ENCODE data around the gene BCL11A.

BCL11A gene

GRCh38 chr2:60570251-60570650 is 16.8 kb upstream of the BCL11A start:
- DNase-seq (ENCODE audit: low read depth): peak; percentile 30
- TF ChIP-seq CTCF (conservative IDR thresholded peaks at IDR 0.05; ENCODE audit: low read depth, low read length): no peak
- H3K4me3 ChIP-seq (ENCODE audit: low read length): peak overlapping the region; percentile 49

GRCh38 chr2:60569680-60570111 is 16.2 kb upstream of the BCL11A start:
- no peak for DNase-seq (ENCODE audit: low read depth)
- H3K4me3 ChIP-seq (ENCODE audit: low read length): peak overlapping the region; percentile 49
- no peak for TF ChIP-seq CTCF (conservative IDR thresholded peaks at IDR 0.05; ENCODE audit: low read depth, low read length)

- no peak for DNase-seq (ENCODE audit: low read depth)
- H3K4me3 ChIP-seq (ENCODE audit: low read length): no peak overlapping the region
- no peak for TF ChIP-seq CTCF (conservative IDR thresholded peaks at IDR 0.05; ENCODE audit: low read depth, low read length)
Measured at GRCh38 chr2:60567919-60568768, 14.7 kb upstream of the BCL11A start.

GRCh38 chr2:60567096-60567495 is 13.6 kb upstream of the BCL11A start:
- DNase-seq (ENCODE audit: low read depth): no peak
- no peak overlapping the region for H3K4me3 ChIP-seq (ENCODE audit: low read length)
- no peak for TF ChIP-seq CTCF (conservative IDR thresholded peaks at IDR 0.05; ENCODE audit: low read depth, low read length)

- DNase-seq (ENCODE audit: low read depth): no peak
- H3K4me3 ChIP-seq (ENCODE audit: low read length): no peak overlapping the region
- TF ChIP-seq CTCF (conservative IDR thresholded peaks at IDR 0.05; ENCODE audit: low read depth, low read length): peak; percentile 37
Measured at GRCh38 chr2:60565472-60565871, 12.0 kb upstream of the BCL11A start.

GRCh38 chr2:60560734-60561644 is 7.5 kb upstream of the BCL11A start:
- peak; percentile 64 for TF ChIP-seq CTCF (conservative IDR thresholded peaks at IDR 0.05; ENCODE audit: low read depth, low read length)
- DNase-seq (ENCODE audit: low read depth): no peak
- H3K4me3 ChIP-seq (ENCODE audit: low read length): no peak overlapping the region

All from retinal pigment epithelial cell (primary cell).